HG03108 (cell line): ENCODE measurements around the gene HOXB5.

ENCODE experiments used
- ATAC-seq: cut with Tn5 transposase; IDR thresholded peaks from one replicate; pipeline ENCODE4 v1.9.1; 2021; ENCODE audit warnings: moderate library complexity; ENCODE audit not compliant: unreplicated experiment

Gene HOXB5

DNA sequence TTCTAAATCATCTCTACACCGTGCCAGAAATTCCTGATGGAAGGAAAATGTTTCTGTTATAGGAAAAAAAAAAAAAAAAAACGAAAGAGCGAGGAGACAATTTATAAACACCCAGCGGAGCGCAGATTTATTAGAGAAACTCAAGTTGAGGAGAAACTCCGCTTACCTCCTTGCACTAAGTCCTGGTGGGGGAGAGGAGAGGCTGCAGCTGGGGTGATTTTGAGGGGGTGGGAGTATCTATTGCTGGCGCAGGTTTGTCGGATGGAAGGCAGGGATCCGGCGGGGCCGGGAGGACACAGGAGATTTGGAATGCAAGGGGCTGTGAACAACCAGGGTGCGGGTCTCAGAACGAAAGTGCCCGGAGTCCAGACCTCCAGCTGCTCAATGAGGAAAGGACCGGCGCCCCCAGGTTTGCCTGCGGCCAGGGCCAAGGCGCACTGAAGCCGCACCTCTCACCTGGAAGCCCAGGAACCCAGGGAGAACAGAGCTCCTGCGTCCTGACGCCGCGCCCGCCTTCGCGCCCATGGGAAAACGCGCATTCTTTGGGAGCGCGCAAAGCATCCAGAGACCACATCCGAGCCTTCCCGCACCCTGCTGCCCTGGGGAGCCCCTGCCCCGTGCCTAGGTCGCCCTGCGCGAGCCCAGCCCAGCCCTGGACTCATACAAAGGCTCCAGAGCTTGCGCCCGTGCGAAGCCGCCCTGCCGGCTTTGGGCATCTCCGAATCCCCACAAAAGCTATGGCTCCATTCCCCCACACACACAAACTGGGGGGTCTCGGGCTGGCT, 24.1 kb upstream of the HOXB5 start:
- no peak for ATAC-seq

DNA sequence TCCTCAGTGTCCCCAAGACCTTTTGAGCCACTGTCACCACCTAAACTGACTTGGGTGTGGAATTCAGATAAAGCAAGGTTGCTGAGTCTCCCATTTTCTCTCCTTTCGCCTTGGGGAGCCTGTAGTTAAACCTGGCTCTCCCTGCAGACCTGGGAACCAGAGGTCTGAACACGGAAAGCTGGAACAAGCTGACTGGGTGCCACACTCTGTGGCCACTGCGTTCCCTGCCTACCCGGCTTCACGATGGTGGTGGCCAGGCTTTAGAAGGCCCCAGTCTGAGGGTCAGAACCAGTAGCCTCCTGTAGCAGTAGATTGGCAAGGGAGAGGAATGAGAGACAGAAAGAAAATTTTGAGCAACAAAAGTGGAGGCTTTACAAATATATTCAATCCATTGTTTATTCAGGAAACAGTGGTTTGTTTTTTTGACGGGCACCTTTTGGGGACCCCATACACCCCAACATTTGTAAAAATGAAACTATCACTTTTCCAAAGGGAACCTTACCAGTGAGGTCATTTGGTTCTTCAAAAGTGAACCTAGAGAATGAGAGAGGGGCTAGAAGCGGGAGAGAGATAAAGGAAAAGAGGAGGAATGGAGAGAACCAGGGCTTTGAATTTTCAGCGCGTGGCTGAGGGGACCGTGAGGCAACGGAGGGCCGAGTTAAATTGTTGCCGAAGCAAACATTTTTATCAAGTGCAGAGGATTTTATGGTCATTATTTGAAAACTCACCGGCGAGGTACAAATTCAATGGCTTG, 23.3 kb upstream of the HOXB5 start:
- ATAC-seq: no peak

DNA sequence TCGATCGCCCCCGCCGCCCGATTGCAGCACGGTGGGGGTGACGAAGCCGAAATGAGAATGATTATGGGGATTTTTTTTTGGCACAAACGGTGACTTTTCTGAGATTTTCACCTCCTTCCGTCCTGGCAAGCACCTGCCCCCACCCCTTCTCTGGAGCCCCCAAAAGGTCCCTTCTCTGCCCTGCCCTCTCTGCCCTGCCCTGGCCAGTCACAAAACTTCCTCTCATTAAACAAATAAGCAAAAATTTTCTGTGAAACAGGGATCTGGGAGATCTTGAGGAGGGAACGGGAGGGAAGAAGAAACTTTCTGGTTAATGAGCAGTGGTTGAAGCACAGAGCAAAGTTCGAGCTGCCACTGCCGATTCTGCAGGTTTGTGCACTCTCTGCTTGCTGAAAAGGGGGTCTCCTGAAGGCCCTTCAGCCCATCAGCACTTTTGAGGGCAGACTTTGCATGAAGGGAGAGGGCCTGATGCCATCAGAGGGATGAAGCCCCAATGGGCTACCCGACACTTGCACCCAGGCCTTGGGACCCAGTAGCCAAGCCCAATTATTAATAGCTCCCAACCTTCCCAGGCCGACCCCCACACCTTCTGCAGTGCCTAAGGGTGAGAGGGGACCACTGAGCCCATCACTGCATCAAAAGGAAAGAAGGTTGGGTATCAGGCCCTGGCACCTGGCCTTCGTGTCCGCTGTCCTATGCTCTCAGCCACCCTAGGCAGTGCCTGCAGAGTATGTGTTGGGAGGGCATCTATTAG, 22.6 kb upstream of the HOXB5 start:
- ATAC-seq: no peak

DNA sequence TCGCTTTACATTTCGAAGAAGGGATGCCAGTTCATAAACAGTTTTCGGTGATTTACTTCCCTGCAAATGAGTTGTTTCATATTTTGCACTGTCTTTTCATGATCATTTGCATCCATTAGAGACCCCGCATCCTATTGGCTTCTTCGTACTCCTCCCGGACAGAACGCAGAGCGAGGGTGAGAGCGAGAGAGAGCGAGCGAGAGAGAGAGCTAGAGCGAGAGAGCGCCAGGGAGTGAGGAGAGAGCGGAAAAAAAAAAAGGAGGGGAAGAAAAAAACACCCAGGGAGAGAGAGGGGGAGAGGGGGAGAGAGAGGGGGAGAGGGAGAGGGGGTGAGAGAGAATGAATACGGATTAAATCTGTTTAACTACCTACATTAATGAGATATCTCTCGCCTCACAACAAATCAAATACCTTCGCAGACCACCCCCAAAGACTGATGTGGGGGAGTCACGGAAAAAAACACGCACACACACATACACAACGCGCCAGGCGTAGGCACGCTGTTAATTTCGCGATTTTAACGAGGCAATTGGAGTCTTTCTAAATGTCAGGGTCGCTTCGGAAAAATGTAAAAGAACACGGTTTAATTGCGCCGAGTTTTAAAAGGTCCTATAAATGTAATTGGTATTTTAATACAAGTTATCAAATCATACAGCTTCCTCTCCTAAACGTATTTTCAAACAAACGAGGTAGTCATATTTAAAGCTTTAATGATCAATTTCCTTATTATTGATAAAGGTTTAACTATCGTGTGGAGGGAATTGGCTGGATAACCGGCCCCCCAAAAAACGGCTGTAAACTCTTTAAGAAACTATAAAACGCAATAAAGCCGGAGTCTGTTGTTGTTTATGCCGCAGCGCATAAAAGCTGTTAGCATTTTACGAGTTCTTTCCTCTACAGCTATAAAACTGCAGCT, 21.7 kb upstream of the HOXB5 start, which contains the start of gene HOXB8:
TSS of gene HOXB8 (minus strand) at position 246 of the 916 bp plus-strand sequence. CDS start 588 bp downstream, outside the sequence.
- ATAC-seq: no peak

DNA sequence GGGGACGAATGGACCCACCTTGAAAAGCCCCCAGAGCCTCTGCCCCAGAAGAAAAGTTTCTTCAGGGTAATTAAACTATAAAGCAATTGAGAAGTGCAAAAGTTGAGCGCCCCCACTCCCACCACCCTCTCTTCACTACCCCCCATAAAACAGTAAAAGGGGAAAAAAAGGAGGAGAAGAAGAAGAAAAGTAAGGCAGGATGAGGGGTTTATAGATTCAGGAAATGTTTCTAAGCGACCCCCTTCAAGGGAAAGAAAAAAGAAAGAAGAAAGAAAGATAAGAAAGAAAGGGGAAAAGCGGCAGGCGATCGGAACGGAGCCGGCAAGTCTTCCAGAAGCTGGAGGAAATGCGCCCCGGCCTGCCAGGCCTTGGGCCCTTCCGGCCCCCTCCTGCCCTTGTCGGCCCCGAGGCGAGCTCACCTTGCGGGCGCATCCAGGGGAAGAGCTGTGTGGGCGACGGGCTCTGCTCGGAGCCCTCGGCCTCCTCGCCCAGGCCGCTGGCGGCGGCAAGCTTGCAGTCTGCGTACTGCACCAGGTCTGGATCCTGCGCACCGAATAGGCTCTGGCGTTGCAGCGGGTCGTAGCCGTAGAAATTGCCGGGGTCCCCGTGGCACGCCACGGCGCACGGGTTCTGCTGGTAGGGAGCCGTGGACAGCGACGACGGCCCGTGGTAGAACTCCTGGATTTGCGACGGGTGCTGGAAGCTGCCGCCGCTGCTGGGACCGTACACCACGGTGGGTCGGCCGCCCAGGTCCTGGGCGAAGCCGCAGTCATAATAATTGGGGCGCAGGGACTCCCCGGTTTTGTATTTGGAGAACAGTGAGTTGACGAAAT, 20.5 kb upstream of the HOXB5 start:
- ATAC-seq: no peak

DNA sequence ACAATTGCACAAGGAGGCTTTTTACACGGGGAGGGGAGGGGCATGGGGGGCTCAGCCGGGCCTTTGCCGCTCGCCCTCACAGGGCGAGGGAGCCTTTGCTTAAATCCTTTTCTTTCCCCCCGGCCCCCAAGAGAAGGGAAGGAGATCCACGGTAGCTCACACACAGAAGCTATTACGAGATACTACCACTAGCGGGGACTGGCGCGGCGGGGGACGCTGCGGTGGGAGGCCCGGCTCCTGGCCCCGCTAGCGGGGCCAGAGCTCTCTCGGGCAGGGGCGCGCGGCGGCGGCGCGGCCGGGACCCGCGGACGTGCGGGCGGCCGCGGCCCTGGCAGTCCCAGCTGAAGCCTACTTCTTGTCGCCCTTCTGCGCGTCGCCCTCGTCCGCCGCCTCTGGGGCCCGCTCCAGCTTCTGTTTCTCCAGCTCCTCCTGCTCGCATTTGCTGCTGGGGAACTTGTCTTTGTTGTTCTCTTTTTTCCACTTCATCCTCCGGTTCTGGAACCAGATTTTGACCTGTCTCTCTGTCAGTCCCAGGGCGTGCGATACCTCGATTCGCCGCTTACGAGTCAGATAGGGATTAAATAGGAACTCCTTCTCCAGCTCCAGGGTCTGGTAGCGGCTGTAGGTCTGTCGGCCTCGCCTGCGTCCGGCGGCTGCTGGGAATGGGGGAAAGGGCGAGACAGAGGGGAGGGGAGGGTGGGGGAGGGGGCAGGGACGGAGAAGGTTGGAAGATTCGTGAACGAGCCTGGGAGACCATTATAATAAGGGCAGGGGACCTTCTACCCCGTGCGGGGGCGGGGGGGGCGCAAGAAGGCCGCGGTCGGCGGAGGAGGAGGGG, 19.5 kb upstream of the HOXB5 start:
- no peak for ATAC-seq

DNA sequence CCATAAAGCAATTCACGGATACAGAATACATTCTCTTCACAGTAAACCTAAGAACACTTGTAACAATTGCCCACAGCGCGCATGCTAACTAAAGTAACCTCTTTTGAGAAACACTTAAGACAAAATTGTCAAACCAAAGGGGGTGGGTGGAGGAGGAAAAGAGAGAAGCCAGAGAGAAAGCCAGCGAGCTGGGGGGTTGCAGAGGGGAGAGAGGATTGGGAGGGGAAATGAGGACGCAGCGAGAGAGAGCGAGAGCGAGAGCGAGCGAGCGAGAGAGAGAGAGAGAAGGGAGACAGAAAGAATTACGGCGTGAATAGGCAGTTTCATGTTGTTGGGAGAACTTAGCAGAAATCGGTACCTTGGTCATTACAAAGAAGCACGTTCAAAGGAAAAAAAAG, 18.9 kb upstream of the HOXB5 start:
- no peak for ATAC-seq

DNA sequence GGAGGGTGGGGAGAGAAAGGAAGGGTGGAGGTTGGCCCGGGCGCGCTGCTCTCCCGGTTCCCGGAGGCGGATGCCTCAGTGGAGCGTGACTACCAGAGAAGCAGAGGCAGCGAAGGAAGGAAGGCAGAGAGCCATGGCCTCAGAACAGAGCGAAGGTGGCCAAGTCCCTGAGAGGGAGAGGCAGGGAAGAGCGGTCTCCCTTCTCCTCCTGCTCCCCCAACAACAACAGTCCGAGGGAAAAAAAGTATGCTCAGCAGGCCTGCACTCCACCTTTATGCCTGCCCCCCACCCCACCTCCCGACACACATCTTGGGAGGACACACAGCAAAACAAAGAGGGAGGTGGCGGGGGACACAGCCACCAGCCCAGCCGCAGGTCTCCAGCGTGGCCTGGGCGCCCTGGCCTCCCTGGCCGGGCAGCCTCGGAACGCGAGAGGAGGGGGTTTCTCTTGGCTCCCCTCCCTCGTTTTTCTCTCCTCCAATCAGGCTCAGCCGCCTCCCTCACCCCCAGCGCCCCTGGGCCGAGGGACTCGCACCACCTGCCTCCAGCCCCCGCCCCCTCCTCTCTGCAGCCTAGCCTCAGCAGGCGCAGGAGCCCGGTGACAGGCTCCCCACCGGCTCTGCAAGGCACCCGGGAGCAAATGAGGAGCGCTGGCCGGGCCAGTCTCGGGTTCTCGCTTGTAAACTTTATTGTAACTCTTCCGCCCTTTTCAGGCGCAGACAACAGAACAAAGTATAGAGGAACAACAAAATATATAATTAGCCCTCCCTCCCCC, 18.3 kb upstream of the HOXB5 start:
- ATAC-seq: no peak

DNA sequence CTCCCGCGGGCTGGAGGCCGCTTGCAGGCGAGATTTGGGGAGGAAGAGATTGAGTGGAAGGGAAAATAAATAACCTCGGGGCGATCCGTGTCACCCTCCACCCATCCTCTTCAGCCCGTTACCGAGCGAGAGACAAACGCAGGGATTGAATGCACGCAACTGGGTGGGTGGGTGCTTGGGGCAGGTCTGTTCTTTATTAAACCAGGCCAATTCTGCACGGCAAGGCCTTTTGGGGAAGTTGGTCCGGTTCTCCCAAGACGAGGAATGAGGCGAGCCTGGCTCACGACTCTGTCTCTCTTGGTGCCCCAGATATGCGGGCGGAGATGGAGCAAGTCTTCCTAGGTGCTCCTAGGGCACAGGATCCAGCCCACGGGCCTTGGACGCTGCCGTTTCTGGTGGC, 17.6 kb upstream of the HOXB5 start:
- ATAC-seq: no peak

DNA sequence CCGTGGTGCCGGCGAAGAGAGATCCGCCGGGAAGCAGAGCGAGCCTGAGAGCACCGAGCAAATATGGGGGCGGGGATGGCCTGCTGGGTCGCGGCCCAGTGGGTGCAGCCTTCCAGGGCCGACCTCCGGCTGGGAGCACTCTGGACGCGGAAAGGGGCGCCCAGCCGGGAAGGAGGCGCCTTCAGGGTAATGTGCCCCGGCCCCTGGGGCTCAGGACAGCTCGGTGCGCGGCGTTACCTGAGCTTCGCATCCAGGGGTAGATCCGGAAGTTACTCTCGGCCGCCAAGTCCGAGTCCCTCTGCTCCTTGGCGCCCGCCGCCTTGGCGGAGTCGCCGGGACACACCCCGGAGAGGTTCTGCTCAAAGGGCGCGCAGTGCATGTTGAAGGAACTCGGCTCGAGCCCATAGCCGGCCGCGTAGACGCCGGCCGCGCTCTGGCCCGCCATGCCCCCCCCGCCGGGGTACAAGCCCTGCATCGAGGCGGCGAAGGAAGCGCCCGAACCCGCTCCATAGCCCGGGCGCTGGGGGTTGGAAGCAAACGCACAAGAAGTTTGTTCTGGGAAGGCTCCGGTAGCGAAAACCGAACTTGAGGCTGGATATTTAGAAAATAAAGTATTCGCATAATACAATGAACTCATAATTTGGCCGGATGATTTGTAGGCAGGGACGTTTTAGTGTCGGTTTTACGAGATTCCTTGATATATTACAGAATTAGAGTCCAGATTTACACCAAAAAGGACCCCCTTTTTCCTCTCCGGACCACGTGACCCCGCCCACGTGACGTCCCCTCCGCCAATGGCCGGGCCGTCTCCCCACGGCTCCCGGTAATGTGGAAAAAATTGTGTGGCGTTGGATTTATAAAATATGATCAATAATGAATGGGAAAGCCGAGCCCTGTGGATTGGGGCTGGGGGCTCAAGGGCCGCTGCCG, 17.0 kb upstream of the HOXB5 start, which contains the start of gene HOXB7:
TSS of gene HOXB7 (minus strand) at position 736 of the 930 bp plus-strand sequence. CDS start at position 637, 99 bp downstream.
- ATAC-seq: no peak

DNA sequence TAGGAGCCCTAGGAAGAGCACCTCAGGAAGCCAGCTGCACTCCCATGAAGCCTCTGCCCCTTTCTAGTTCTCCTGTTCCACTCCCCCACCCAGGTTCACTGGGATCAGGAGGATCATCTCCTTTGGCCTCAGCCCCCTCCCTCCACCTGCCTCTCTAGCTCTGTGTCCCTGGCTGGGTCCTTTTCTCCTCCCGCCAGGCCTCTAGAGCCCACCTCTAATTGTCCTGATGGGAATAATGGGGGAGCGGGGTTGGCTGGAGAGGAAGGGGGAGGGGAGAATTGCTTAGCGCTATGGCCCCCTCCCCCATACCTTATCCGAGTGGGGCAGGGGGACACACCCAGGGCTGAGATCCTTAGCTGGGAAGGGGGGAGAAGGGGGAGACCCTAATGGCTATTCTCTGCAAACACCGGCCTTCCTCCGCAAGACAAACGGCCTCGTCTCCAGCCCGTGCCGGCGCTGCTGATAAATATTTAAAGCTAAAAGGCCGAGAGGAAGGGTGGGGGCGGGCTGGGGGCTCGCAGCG, 16.2 kb upstream of the HOXB5 start:
- no peak for ATAC-seq

DNA sequence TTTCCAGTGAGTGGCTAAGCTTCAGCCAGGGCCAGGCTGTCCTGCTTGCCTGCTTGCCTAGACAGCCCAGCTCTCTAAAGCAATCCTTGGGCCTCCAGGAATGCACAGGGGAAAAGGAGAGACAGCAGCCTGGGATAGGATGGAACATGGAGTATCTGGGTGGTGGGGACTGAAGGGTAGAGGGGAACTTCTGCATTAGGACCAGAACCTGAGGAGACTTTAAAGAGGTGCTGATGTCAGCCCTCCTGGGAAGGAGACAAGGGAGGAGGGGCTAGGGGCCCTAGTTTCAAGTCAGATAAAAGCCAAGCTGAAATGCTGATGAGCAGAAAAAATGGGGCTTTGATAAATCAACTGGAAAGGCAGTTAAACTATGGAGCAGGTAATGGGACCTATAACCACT, 15.5 kb upstream of the HOXB5 start:
- ATAC-seq: no peak

DNA sequence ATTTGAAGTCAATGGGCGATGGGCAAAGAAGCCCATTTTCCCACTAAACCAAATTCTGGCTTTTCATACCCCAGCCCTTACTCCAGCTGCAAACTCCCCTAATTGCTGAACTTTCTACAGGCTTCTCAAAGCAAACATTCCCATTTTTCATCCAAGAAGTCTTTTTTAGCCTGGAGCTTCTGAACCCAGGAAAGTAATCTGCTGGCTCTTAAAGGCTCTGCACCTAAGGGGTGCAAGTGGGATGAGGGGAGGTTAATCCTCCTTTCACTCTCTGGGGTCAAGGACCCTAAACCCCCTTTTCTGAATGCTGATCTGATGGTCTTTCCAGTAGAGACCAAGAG, 14.9 kb upstream of the HOXB5 start:
- no peak for ATAC-seq

DNA sequence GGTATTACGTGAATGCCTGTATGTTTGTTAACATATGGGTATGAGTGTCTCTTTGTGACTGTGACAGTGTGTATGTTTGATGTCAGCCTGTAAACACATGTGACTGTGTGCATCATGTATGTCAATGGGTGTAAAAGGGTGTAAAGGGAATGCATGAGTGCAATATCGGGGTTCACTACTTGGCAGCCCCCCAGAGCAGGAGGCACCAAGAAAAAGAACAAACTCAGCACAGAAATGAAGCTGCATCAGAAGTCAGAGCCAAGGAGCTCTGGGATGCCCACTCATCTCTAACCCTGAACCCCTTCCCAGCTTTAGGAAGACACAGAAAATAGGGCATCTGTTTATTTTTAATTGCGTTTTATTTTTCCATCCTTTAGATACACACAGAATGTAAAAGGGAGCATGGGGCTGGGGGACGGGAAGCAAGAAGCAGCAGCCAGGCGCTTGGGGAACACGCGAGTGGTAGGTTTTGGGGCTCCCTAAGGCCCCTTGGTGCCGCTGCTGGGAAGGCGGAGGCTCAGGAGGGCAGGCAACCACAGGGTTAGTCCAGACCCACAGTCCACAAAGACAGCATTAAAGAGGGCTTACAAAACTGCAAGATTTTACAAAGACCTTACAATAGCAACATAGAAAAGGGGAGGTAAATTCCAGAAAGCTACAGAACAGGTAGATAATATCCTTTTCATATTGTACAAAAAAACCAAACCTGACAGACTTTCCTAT, 13.5 kb upstream of the HOXB5 start:
- no peak for ATAC-seq

DNA sequence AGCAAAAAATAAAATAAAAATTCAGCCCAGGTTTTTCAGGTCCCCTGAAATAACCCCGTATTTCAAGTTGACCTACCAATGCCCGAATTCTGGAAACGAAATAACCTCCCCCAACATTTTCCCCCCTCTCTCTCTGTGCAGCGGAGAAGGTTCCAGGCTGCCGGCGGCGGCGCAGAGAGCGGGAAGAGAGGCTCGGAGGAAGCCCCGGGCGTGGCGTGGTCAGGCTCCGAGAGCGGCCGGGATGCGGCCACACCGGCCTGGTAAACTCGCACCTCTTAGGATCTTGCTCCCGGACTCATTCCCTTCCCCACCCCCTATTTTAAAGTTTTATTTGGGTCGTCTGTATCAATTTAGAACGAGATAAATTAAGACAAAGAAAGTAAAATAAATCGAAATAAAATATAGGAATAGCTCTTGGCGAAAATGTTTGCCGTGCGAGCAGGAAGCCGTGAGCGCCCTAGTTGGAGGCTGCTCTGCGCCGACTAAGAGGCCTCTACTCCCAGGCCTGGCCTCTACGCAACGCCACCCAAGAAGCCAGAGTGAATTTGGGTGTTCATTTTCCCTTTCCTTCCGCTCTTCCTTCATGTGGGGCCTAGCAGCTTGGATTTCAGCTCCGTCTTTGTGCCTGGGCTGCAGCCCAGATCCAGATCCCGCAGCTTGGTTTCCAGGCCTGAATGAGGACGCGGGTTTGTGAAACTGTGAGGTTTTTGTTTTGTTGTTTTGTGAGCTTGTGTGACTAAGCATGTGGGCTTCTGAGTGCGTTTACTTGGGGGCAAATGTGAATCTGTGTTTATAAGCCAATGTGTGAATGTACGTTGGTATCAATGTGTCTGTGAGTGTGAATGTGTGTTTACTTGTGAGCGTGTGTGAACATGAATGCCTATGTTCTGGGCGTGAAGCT, 12.7 kb upstream of the HOXB5 start:
- ATAC-seq: no peak
